Stimulated activated naive CD8-positive, alpha-beta T cell treated with anti-CD3 and anti-CD28 coated beads, Interleukin-15, amount 100 ng/mL, for 72 hours (primary cell): ENCODE results near the gene EIF4A3.
"Not testable (repeated sequence)": the region's sequence is repeated elsewhere in the genome, so short reads cannot be mapped to it uniquely, and the experiment has no call there.

Source experiments
- ATAC-seq: fragments of 150-1000 bp; cut with Tn5 transposase; 2 replicates; pipeline ENCODE4 v1.10.0; 2021; ENCODE audit warnings: mild to moderate bottlenecking, moderate library complexity
- DNase-seq, 2 donors: peaks; one replicate each; pipeline ENCODE4 v3.0.0; 2021 to 2022
- H3K27ac Mint-ChIP-seq, 2 donors: one replicate each; pipeline ENCODE4 v1.8.0; 2022; ENCODE audit warnings: mild to moderate bottlenecking in 2 of 2, mixed read lengths in 2 of 2, moderate library complexity in 2 of 2
- H3K27me3 Mint-ChIP-seq: one replicate; pipeline ENCODE4 v1.8.0; 2022; ENCODE audit warnings: mixed read lengths
- H3K4me1 Mint-ChIP-seq: one replicate; pipeline ENCODE4 v1.8.0; 2022; ENCODE audit warnings: mild to moderate bottlenecking, mixed read lengths
- H3K4me3 Mint-ChIP-seq, 2 donors: one replicate each; pipeline ENCODE4 v1.8.0; 2022; ENCODE audit warnings: mild to moderate bottlenecking in 2 of 2, mixed read lengths in 2 of 2, moderate library complexity in 1 of 2
- H3K9me3 Mint-ChIP-seq, 2 donors: one replicate each; pipeline ENCODE4 v1.8.0; 2022; ENCODE audit warnings: mixed read lengths in 2 of 2

Gene EIF4A3

GRCh38 chr17:80092959-80093358 lies 54.0 kb downstream of the EIF4A3 start:
- Mint-ChIP-seq H3K27ac (no peak overlapping the region), H3K27me3 (no peaks in the 10 kb centered on the region), H3K9me3 (no peaks in the 10 kb centered on the region), H3K4me3 (no peak overlapping the region), H3K4me1 (no peaks in the 10 kb centered on the region)
- ATAC-seq (no peak), DNase-seq (no peak)

- no peak overlapping the region for H3K4me3 Mint-ChIP-seq
- no peak for ATAC-seq
Measured at GRCh38 chr17:80091376-80091775, 55.6 kb downstream of the EIF4A3 start.

GRCh38 chr17:80090164-80090563 lies 56.8 kb downstream of the EIF4A3 start:
- H3K4me3 Mint-ChIP-seq, H3K27me3 Mint-ChIP-seq, H3K9me3 Mint-ChIP-seq, H3K4me1 Mint-ChIP-seq, DNase-seq, ATAC-seq, H3K27ac Mint-ChIP-seq: not testable (repeated sequence)

More at GRCh38 chr17:80091376-80091775, 55.6 kb downstream of the EIF4A3 start:
- Mint-ChIP-seq H3K4me1 (no peaks in the 10 kb centered on the region), H3K27me3 (no peaks in the 10 kb centered on the region), H3K27ac (no peak overlapping the region), H3K9me3 (no peaks in the 10 kb centered on the region)
- DNase-seq, result no peak

GRCh38 chr17:80089762-80090161 lies 57.2 kb downstream of the EIF4A3 start:
- Mint-ChIP-seq H3K27ac (no peak overlapping the region), H3K27me3 (no peaks in the 10 kb centered on the region), H3K4me1 (no peaks in the 10 kb centered on the region), H3K9me3 (no peaks in the 10 kb centered on the region), H3K4me3 (no peak overlapping the region)
- DNase-seq, result no peak
- no peak for ATAC-seq

GRCh38 chr17:80087346-80088265 lies 59.3 kb downstream of the EIF4A3 start:
- ATAC-seq (no peak), DNase-seq (no peak)
- no peaks in the 10 kb centered on the region for H3K9me3 Mint-ChIP-seq
- H3K27me3 Mint-ChIP-seq, result no peaks in the 10 kb centered on the region
- peaks cover 5% of the 10 kb centered on the region for H3K4me1 Mint-ChIP-seq
- no peak overlapping the region for H3K4me3 Mint-ChIP-seq
- H3K27ac Mint-ChIP-seq, result peak overlapping the region in 1 of 2 donors; percentile 59

- no peak overlapping the region for H3K27ac Mint-ChIP-seq
Measured at GRCh38 chr17:80086616-80087015, 60.3 kb downstream of the EIF4A3 start.

GRCh38 chr17:80086081-80086480 lies 60.8 kb downstream of the EIF4A3 start:
- H3K9me3 Mint-ChIP-seq, result no peaks in the 10 kb centered on the region
- peaks cover 8% of the 10 kb centered on the region for H3K4me1 Mint-ChIP-seq
- no peak for DNase-seq
- no peak for ATAC-seq
- no peak overlapping the region for H3K27ac Mint-ChIP-seq
- H3K4me3 Mint-ChIP-seq, result no peak overlapping the region
- no peaks in the 10 kb centered on the region for H3K27me3 Mint-ChIP-seq

More at GRCh38 chr17:80086616-80087015, 60.3 kb downstream of the EIF4A3 start:
- Mint-ChIP-seq H3K4me1 (peaks cover 8% of the 10 kb centered on the region), H3K4me3 (no peak overlapping the region), H3K27me3 (no peaks in the 10 kb centered on the region), H3K9me3 (no peaks in the 10 kb centered on the region)
- ATAC-seq (no peak), DNase-seq (no peak)

GRCh38 chr17:80084773-80085172 lies 62.2 kb downstream of the EIF4A3 start:
- H3K27ac Mint-ChIP-seq, result no peak overlapping the region
- peaks cover 8% of the 10 kb centered on the region for H3K4me1 Mint-ChIP-seq
- H3K27me3 Mint-ChIP-seq, result no peaks in the 10 kb centered on the region
- no peaks in the 10 kb centered on the region for H3K9me3 Mint-ChIP-seq
- no peak overlapping the region for H3K4me3 Mint-ChIP-seq
- no peak for ATAC-seq
- DNase-seq, result no peak
